H9 (cell line): ENCODE measurements around the gene IGSF11. TPM values are rescaled to one million over a fixed set of nuclear protein-coding genes. Genes with fewer than 3 reads are reported as not detected.

Experiments
- DNase-seq: peaks from one replicate; pipeline ENCODE4 v3.0.0-alpha.2; 2017
- H2AFZ ChIP-seq: one replicate; pipeline ENCODE4 v1.6.1; 2013; ENCODE audit warnings: mild to moderate bottlenecking, low read length, control low read depth, moderate library complexity
- H2AK5ac ChIP-seq: 2 replicates; pipeline ENCODE4 v1.6.1; 2013; ENCODE audit warnings: low read length, control low read depth, mixed read lengths; ENCODE audit not compliant: insufficient read length
- H2BK120ac ChIP-seq: one replicate; pipeline ENCODE4 v1.6.1; 2013; ENCODE audit warnings: low read depth, mild to moderate bottlenecking, low read length, control low read depth, inconsistent platforms; ENCODE audit not compliant: poor library complexity, severe bottlenecking
- H2BK12ac ChIP-seq: 2 replicates; pipeline ENCODE4 v1.6.1; 2013; ENCODE audit warnings: low read length, control low read depth, mixed read lengths, low read depth; ENCODE audit not compliant: insufficient read length
- H2BK15ac ChIP-seq: 2 replicates; pipeline ENCODE4 v1.6.1; 2013; ENCODE audit warnings: low read depth, low read length, control low read depth
- H2BK20ac ChIP-seq: one replicate; pipeline ENCODE4 v1.6.1; 2013; ENCODE audit warnings: low read depth, mild to moderate bottlenecking, low read length, control low read depth, inconsistent platforms; ENCODE audit not compliant: poor library complexity, severe bottlenecking
- H2BK5ac ChIP-seq: 2 replicates; pipeline ENCODE4 v1.6.1; 2013; ENCODE audit warnings: low read length, control low read depth, mixed read lengths; ENCODE audit not compliant: insufficient read length
- H3K14ac ChIP-seq: 2 replicates; pipeline ENCODE4 v1.6.1; 2013; ENCODE audit warnings: low read length, control low read depth; ENCODE audit not compliant: insufficient read depth
- H3K18ac ChIP-seq: 2 replicates; pipeline ENCODE4 v1.6.1; 2013; ENCODE audit warnings: low read depth, mild to moderate bottlenecking, mixed read lengths, low read length, control low read depth; ENCODE audit not compliant: insufficient read length
- H3K23ac ChIP-seq: 2 replicates; pipeline ENCODE4 v1.6.1; 2013; ENCODE audit warnings: low read length, control low read depth, mixed read lengths, low read depth; ENCODE audit not compliant: insufficient read length
- H3K23me2 ChIP-seq: 2 replicates; pipeline ENCODE4 v1.6.1; 2013; ENCODE audit warnings: low read depth, mild to moderate bottlenecking, mixed read lengths, low read length, control low read depth; ENCODE audit not compliant: insufficient read length, poor library complexity, severe bottlenecking
- H3K27ac ChIP-seq: 2 replicates; pipeline ENCODE4 v1.5.1; 2013; ENCODE audit warnings: low read length, control low read depth, mixed read lengths, low read depth; ENCODE audit not compliant: insufficient read length
- H3K27me3 ChIP-seq: 2 replicates; pipeline ENCODE4 v1.6.1; 2013; ENCODE audit warnings: low read length, control low read depth, inconsistent platforms; ENCODE audit not compliant: insufficient read depth
- H3K4ac ChIP-seq: 2 replicates; pipeline ENCODE4 v1.6.1; 2013; ENCODE audit warnings: low read depth, mild to moderate bottlenecking, control low read depth, inconsistent platforms, low read length, moderate library complexity
- H3K4me1 ChIP-seq: 2 replicates; pipeline ENCODE4 v1.6.1; 2013; ENCODE audit warnings: low read length, control low read depth, inconsistent platforms; ENCODE audit not compliant: insufficient read depth
- H3K4me2 ChIP-seq: 2 replicates; pipeline ENCODE4 v1.6.1; 2013; ENCODE audit warnings: low read length, control low read depth, mixed read lengths; ENCODE audit not compliant: insufficient read length, insufficient read depth
- H3K56ac ChIP-seq: 2 replicates; pipeline ENCODE4 v1.6.1; 2013; ENCODE audit warnings: low read depth, mild to moderate bottlenecking, mixed read lengths, low read length, control low read depth; ENCODE audit not compliant: insufficient read length
- H3K79me1 ChIP-seq: 2 replicates; pipeline ENCODE4 v1.6.1; 2013; ENCODE audit warnings: low read depth, mild to moderate bottlenecking, moderate library complexity, low read length, control low read depth, inconsistent platforms; ENCODE audit not compliant: insufficient read depth, poor library complexity, severe bottlenecking
- H3K79me2 ChIP-seq: 2 replicates; pipeline ENCODE4 v1.6.1; 2013; ENCODE audit warnings: low read length, control low read depth, inconsistent platforms; ENCODE audit not compliant: insufficient read depth
- H3K9ac ChIP-seq: 2 replicates; pipeline ENCODE4 v1.6.1; 2013; ENCODE audit warnings: low read length, control low read depth, mixed read lengths; ENCODE audit not compliant: insufficient read length; ENCODE audit errors: extremely low read depth
- H3K9me3 ChIP-seq: one replicate; pipeline ENCODE4 v1.6.1; 2013; ENCODE audit warnings: low read depth, low read length, inconsistent platforms; ENCODE audit not compliant: control insufficient read depth
- H3T11ph ChIP-seq: one replicate; pipeline ENCODE4 v1.6.1; 2013; ENCODE audit warnings: mild to moderate bottlenecking, low read length, control low read depth, inconsistent platforms
- H4K20me1 ChIP-seq: one replicate; pipeline ENCODE4 v1.6.1; 2013; ENCODE audit not compliant: control insufficient read depth, insufficient read length, insufficient read depth
- H4K5ac ChIP-seq: 2 replicates; pipeline ENCODE4 v1.6.1; 2013; ENCODE audit warnings: low read depth, mild to moderate bottlenecking, mixed read lengths, low read length, control low read depth; ENCODE audit not compliant: insufficient read length
- H4K8ac ChIP-seq: replicated peaks from 2 replicates; pipeline ENCODE4 v1.6.1; 2013; ENCODE audit warnings: low read length, control low read depth, mixed read lengths, low read depth; ENCODE audit not compliant: insufficient read length
- H4K91ac ChIP-seq: 2 replicates; pipeline ENCODE4 v1.6.1; 2013; ENCODE audit warnings: low read depth, mild to moderate bottlenecking, moderate library complexity, mixed read lengths, low read length, control low read depth; ENCODE audit not compliant: insufficient read length
- H3K27ac Mint-ChIP-seq, 3 experiments: 2 replicates in 2 of 3; 3 replicates in 1 of 3; pipeline ENCODE4 v1.8.0; 2020 to 2021; ENCODE audit warnings: mixed read lengths in 3 of 3, mild to moderate bottlenecking in 1 of 3, moderate library complexity in 1 of 3
- H3K27me3 Mint-ChIP-seq: 2 replicates; pipeline ENCODE4 v1.8.0; 2021; ENCODE audit warnings: low read depth, mild to moderate bottlenecking, moderate library complexity, mixed read lengths
- H3K36me3 Mint-ChIP-seq, 3 experiments: 2 replicates in 2 of 3; 3 replicates in 1 of 3; pipeline ENCODE4 v1.8.0; 2020 to 2021; ENCODE audit warnings: low read depth in 3 of 3, mixed read lengths in 3 of 3; ENCODE audit not compliant: insufficient read depth in 1 of 3
- H3K4me1 Mint-ChIP-seq, 2 experiments: 2 replicates each; pipeline ENCODE4 v1.8.0; 2020; ENCODE audit warnings: mixed read lengths in 2 of 2
- H3K4me3 Mint-ChIP-seq, 2 experiments: 2 replicates in 1 of 2; 3 replicates in 1 of 2; pipeline ENCODE4 v1.8.0; 2020 to 2021; ENCODE audit warnings: mild to moderate bottlenecking in 2 of 2, mixed read lengths in 2 of 2, moderate library complexity in 1 of 2
- H3K9me3 Mint-ChIP-seq, 2 experiments: 2 replicates in 1 of 2; 3 replicates in 1 of 2; pipeline ENCODE4 v1.8.0; 2020; ENCODE audit warnings: mild to moderate bottlenecking in 2 of 2, mixed read lengths in 2 of 2, moderate library complexity in 1 of 2
- CTCF ChIP-seq: fragments of 200-600 bp; sonication (generic); conservative IDR thresholded peaks from 3 replicates; pipeline ENCODE4 v1.8.0; 2021; ENCODE audit warnings: antibody characterized with exemption, mild to moderate bottlenecking
- WGBS: extraction: QIAGEN DNeasy Blood & Tissue Kit; methylation state at CpG from one replicate; pipeline ENCODE4 v1.1.7; 2013; ENCODE audit warnings: missing lambda C conversion rate, low lambda C conversion rate, mixed read lengths; ENCODE audit not compliant: insufficient read length; ENCODE audit errors: extremely low coverage; 5-methylcytosine and 5-hydroxymethylcytosine counted together
- total RNA-seq: library from RNA; stranded (reverse); gene quantifications from 2 replicates; pipeline ENCODE4 v1.2.1, GENCODE V29; 2021

Gene IGSF11
- total RNA-seq, 1 experiment from 2014 or later: 1.6 TPM

- H3K36me3 Mint-ChIP-seq: no peaks in the 10 kb centered on the region
- Histone ChIP-seq H2AFZ (no peak overlapping the region), H2BK12ac (no peak overlapping the region), H3K23ac (no peak overlapping the region), H4K5ac (no peak overlapping the region), H4K20me1 (no peaks in the 10 kb centered on the region), H3K79me1 (no peaks in the 10 kb centered on the region), H3T11ph (no peak overlapping the region), H3K4me1 (no peaks in the 10 kb centered on the region), H2BK20ac (no peak overlapping the region), H3K9me3 (no peaks in the 10 kb centered on the region), H2BK5ac (no peak overlapping the region), H3K18ac (no peak overlapping the region), H2AK5ac (no peak overlapping the region), H3K23me2 (no peaks in the 10 kb centered on the region), H2BK120ac (no peak overlapping the region), H3K4me2 (no peak overlapping the region), H3K27ac (no peak overlapping the region), H2BK15ac (no peak overlapping the region), H3K9ac (no peak overlapping the region), H3K27me3 (no peaks in the 10 kb centered on the region), H3K4ac (no peak overlapping the region), H3K79me2 (no peaks in the 10 kb centered on the region), H3K14ac (no peak overlapping the region), H3K56ac (no peak overlapping the region), H4K91ac (no peak overlapping the region), H4K8ac (no peak overlapping the region)
- DNase-seq: no peak
- H3K4me3 Mint-ChIP-seq: no peak overlapping the region
- H3K4me1 Mint-ChIP-seq: 0 out of 4 replicates have a peak, but pooled peaks cover 0 to 6% of the 10 kb centered on the region in 2 experiments
- no peaks in the 10 kb centered on the region for H3K9me3 Mint-ChIP-seq
- no CpG with 5 or more reads among the region's 2 CpGs for WGBS
- no peak for TF ChIP-seq CTCF
- no peaks in the 10 kb centered on the region for H3K27me3 Mint-ChIP-seq
- H3K27ac Mint-ChIP-seq: no peak overlapping the region
Measured at GRCh38 chr3:118907909-118908308, 126.7 kb downstream of the IGSF11 start.
